ENCODE results near the gene GALNT17. TPM values are rescaled to one million over a fixed set of nuclear protein-coding genes. Genes with fewer than 3 reads are reported as not detected.

The GALNT17 gene
- total RNA-seq, 1 experiment from 2014 or later, result not detected

DNA sequence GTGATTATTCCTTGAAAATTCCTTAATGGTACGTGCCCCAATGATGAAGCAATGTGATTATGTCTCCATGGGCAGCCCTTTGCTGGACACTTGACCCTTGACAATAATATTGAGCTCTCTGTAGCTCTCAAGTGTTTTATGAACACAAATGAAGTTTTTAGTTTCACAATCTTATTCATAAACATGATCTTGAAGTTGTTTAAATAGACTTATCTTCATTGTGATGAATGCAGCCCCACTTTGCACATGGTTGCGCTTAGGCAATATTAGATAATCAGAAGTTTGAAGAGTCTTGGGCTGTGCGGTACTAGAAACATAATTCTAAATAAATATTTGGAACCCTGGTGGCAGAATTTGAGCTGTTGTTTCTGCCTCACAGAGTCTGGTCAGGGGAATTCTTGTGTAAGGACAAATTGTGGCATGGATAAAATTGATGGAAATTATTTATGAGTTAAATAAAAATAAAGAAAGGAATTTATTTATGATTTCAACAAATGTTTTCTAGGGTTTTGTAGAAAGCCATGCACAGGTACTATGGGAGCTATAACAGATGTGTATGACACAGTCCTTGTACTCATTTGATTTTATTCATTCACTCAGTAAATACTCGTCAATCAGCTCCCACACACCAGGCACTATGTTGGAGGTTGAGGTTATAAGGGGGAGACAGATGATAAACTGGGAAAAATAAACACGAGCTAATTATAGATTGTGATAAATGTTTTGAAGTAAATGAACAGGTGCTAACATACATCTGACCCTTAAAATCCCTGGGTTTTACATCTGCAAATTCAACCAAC, 217.9 kb downstream of the GALNT17 start:
- H3K9me3 ChIP-seq (replicated peaks), result no peaks in the 10 kb centered on the region; the same call in 1 of the 2 replicates
- no peak overlapping the region for H3K27ac ChIP-seq
- DNase-seq (ENCODE audit: low read depth in 1 of 2, low spot score in 2 of 2), result no peak
- H3K4me1 ChIP-seq (replicated peaks), result no peaks in the 10 kb centered on the region
- no peak overlapping the region for H3K4me3 ChIP-seq
- no peaks in the 10 kb centered on the region for H3K36me3 ChIP-seq
- no peaks in the 10 kb centered on the region for H3K27me3 ChIP-seq (replicated peaks)

GRCh38 chr7:71350680-71351079, 218.7 kb downstream of the GALNT17 start:
- Histone ChIP-seq H3K27me3 (replicated peaks) (no peaks in the 10 kb centered on the region), H3K9me3 (replicated peaks) (no peaks in the 10 kb centered on the region; the same call in 1 of the 2 replicates), H3K4me1 (replicated peaks) (no peaks in the 10 kb centered on the region), H3K27ac (no peak overlapping the region), H3K4me3 (no peak overlapping the region), H3K36me3 (no peaks in the 10 kb centered on the region)
- no peak for DNase-seq (ENCODE audit: low read depth in 1 of 2, low spot score in 2 of 2)

- H3K9me3 ChIP-seq (replicated peaks), result no peaks in the 10 kb centered on the region; the same call in 1 of the 2 replicates
- no peak for DNase-seq (ENCODE audit: low read depth in 1 of 2, low spot score in 2 of 2)
- no peak overlapping the region for H3K27ac ChIP-seq
- no peaks in the 10 kb centered on the region for H3K36me3 ChIP-seq
- no peaks in the 10 kb centered on the region for H3K27me3 ChIP-seq (replicated peaks)
- H3K4me1 ChIP-seq (replicated peaks), result no peaks in the 10 kb centered on the region
- H3K4me3 ChIP-seq, result no peak overlapping the region
These were observed 222.8 kb downstream of the GALNT17 start for GRCh38 chr7:71354716-71355115.

GRCh38 chr7:71361451-71362032, 229.6 kb downstream of the GALNT17 start:
- no peaks in the 10 kb centered on the region for H3K36me3 ChIP-seq
- H3K4me1 ChIP-seq (replicated peaks), result no peaks in the 10 kb centered on the region
- no peak for DNase-seq (ENCODE audit: low read depth in 1 of 2, low spot score in 2 of 2)
- no peaks in the 10 kb centered on the region; the same call in 1 of the 2 replicates for H3K9me3 ChIP-seq (replicated peaks)
- no peak overlapping the region for H3K27ac ChIP-seq
- no peak overlapping the region for H3K4me3 ChIP-seq
- no peaks in the 10 kb centered on the region for H3K27me3 ChIP-seq (replicated peaks)

DNA sequence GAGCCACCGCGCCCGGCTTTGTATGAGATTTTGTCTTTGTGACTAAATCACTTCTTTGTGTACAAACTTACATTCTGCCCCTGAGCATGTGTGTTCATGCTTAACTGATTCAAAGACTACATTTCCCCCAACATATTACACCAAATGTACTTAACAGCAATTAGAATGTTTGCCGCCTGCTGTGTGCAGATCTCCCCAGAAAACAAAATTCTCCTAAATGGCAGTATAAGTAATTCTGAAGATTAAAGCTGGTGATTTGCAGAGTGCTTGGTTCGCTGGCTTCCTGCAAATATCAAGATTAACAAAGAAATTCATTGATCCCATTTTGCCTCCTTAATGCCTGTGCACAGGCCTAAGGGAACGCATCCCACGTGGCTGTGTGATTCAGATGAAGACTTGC, 230.3 kb downstream of the GALNT17 start:
- no peak overlapping the region for H3K27ac ChIP-seq
- DNase-seq (ENCODE audit: low read depth in 1 of 2, low spot score in 2 of 2), result no peak
- H3K4me3 ChIP-seq, result no peak overlapping the region
- H3K27me3 ChIP-seq (replicated peaks), result no peaks in the 10 kb centered on the region
- no peaks in the 10 kb centered on the region for H3K4me1 ChIP-seq (replicated peaks)
- H3K36me3 ChIP-seq, result no peaks in the 10 kb centered on the region
- H3K9me3 ChIP-seq (replicated peaks), result no peaks in the 10 kb centered on the region; the same call in 1 of the 2 replicates

DNA sequence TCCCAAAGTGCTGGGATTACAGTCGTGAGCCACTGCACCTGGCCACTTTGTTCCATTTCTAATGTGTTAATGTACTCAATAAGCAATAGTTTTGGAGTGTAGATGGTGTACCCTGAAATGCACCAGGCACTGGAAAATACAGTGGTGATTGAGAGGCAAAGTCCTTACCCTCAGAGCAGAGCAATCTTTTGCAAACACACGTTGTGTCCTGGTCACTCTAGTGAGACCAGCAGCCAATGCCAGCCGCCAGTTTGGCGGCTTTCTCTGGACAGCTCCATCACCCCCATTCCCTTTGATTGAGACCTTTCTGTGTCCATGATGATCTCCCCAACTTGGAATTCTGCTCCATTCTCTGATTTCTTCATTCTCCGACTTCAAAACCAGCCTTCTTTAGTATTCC, 231.3 kb downstream of the GALNT17 start:
- Histone ChIP-seq H3K27ac (no peak overlapping the region), H3K4me3 (no peak overlapping the region), H3K36me3 (no peaks in the 10 kb centered on the region), H3K4me1 (replicated peaks) (no peaks in the 10 kb centered on the region), H3K9me3 (replicated peaks) (no peaks in the 10 kb centered on the region; the same call in 1 of the 2 replicates), H3K27me3 (replicated peaks) (no peaks in the 10 kb centered on the region)
- DNase-seq (ENCODE audit: low read depth in 1 of 2, low spot score in 2 of 2), result no peak

DNA sequence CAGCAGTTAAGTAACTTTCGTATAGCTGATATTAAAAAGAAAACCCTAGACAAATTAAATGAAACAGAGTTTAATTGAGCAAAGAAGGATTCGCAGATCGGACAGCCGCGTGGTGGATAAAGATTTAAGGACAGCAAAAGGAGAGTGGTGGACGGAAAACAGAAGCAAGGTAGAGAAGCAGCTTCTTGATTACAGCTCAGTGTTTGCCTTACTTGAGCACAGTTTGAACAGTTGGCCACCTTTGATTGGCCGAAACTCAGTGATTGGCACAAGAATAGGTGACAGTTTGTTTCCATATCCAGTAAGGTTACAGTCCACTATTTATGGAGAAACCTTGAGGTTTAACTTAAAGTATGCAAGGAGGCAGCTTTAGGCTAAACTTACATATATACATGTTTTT, 231.7 kb downstream of the GALNT17 start:
- H3K36me3 ChIP-seq, result no peaks in the 10 kb centered on the region
- no peak overlapping the region for H3K27ac ChIP-seq
- no peak for DNase-seq (ENCODE audit: low read depth in 1 of 2, low spot score in 2 of 2)
- no peak overlapping the region for H3K4me3 ChIP-seq
- no peaks in the 10 kb centered on the region for H3K27me3 ChIP-seq (replicated peaks)
- no peaks in the 10 kb centered on the region; the same call in 1 of the 2 replicates for H3K9me3 ChIP-seq (replicated peaks)
- no peaks in the 10 kb centered on the region for H3K4me1 ChIP-seq (replicated peaks)

DNA sequence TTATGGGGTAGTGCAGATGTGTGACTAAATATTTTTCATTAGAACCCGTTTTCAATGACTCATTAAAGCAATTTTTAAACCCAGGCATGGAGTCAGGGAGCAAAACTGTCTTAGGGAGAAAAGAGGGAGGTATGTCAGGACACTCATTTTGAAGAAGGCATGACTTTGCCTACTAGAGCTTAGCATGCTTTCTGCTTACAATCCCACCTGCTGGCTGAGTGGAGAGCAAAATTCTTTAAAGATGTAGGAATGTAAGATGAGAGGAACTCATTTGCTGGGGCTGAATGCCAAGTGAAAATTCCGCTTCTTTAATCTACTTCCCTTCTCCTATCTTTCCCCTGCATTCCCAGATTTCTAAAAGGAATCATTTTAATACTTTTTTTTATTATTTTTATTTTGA, 232.6 kb downstream of the GALNT17 start:
- DNase-seq (ENCODE audit: low read depth in 1 of 2, low spot score in 2 of 2), result no peak
- Histone ChIP-seq H3K27me3 (replicated peaks) (no peaks in the 10 kb centered on the region), H3K4me1 (replicated peaks) (no peaks in the 10 kb centered on the region), H3K9me3 (replicated peaks) (peaks cover 2% of the 10 kb centered on the region; the same call in 1 of the 2 replicates), H3K27ac (no peak overlapping the region), H3K36me3 (no peaks in the 10 kb centered on the region), H3K4me3 (no peak overlapping the region)

DNA sequence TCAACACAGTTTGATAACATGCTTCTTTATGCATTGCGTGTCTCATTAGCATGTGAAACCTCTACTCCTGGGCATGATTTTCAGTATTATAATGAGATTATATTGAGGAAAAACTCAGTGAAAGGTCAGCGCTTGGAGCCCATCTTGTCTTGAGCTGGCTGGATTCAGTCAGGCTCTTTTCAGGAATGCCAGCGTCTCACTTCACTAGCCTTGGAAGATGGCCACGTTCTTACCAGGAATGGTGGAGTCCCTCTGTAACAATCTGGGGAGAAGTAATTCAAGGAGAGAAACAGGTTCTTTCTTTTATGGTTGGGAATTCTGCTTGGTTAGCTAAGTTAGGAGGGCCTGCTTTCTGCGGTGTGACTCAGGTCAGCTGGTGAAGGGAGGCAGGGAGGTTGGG, 241.0 kb downstream of the GALNT17 start:
- Histone ChIP-seq H3K27me3 (replicated peaks) (no peaks in the 10 kb centered on the region), H3K4me3 (no peak overlapping the region), H3K4me1 (replicated peaks) (no peaks in the 10 kb centered on the region), H3K9me3 (replicated peaks) (peaks cover 5% of the 10 kb centered on the region), H3K27ac (no peak overlapping the region), H3K36me3 (no peaks in the 10 kb centered on the region)
- no peak for DNase-seq (ENCODE audit: low read depth in 1 of 2, low spot score in 2 of 2)

DNA sequence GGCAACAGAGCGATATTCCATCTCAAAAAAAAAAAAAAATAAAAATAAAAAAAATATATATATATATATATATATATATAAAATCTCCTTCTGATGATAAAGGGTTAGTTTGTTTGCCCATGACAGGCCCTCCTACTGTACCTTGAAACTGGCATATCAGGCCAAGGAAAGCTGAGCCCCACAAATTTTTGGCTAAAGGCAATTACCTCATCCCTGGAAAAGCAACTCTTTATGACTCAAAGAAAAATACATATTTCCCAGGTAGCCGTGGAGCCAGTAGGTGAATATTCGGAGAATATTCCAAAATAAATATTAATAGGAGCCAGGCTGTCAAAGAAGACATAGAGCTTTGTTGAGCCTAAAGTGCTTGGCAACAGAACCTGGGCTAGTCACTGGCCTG, 245.1 kb downstream of the GALNT17 start:
- Histone ChIP-seq H3K4me3 (no peak overlapping the region), H3K36me3 (no peaks in the 10 kb centered on the region), H3K4me1 (replicated peaks) (no peaks in the 10 kb centered on the region), H3K9me3 (replicated peaks) (peaks cover 3% of the 10 kb centered on the region), H3K27ac (no peak overlapping the region), H3K27me3 (replicated peaks) (no peaks in the 10 kb centered on the region)
- DNase-seq (ENCODE audit: low read depth in 1 of 2, low spot score in 2 of 2), result no peak

DNA sequence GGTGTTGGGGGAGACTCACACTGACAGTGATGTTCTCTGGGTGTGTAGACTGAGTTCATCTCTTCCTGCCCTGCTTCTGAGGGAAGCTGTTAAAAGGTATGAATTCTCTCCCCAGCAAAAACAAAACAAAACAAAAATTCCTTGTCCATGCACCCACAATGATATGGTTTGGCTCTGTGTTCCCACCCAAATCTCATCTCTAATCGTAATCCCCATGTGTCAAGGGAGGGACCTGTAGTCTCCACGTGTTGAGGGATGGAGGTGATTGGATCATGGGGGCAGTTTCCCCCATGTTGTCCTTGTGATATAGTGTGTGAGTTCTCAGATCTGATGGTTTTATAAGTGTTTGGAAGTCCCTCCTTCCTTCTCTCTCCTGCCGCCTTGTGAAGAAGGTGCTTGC, 245.5 kb downstream of the GALNT17 start:
- Histone ChIP-seq H3K4me3 (no peak overlapping the region), H3K36me3 (no peaks in the 10 kb centered on the region), H3K9me3 (replicated peaks) (no peaks in the 10 kb centered on the region; the same call in none of the 2 replicates), H3K27ac (no peak overlapping the region), H3K27me3 (replicated peaks) (no peaks in the 10 kb centered on the region), H3K4me1 (replicated peaks) (no peaks in the 10 kb centered on the region)
- DNase-seq (ENCODE audit: low read depth in 1 of 2, low spot score in 2 of 2), result no peak

DNA sequence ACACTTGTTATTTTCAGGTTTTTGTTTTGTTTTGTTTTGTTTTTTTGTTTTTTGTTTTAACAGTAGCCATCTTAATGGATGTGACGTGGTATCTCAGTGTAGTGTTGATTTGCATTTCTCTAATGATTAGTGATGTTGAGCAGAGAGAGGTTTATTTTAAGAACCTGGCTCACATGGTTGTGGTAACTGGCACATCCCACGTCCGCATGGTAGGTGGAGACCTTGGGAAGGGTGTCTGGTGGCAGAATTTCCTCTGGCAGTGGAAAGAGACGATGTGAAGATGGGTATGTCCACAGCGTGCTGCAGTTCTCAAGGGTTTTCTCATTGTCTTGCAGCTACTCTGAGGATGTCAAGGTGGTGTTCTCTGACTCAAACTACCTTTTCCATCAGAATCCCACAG, 252.2 kb downstream of the GALNT17 start:
- Histone ChIP-seq H3K27me3 (replicated peaks) (no peaks in the 10 kb centered on the region), H3K36me3 (no peaks in the 10 kb centered on the region), H3K4me3 (no peak overlapping the region), H3K27ac (no peak overlapping the region), H3K9me3 (replicated peaks) (peaks cover 2% of the 10 kb centered on the region), H3K4me1 (replicated peaks) (no peaks in the 10 kb centered on the region)
- DNase-seq (ENCODE audit: low read depth in 1 of 2, low spot score in 2 of 2), result no peak

- Histone ChIP-seq H3K27me3 (replicated peaks) (no peaks in the 10 kb centered on the region), H3K9me3 (replicated peaks) (peaks cover 2% of the 10 kb centered on the region), H3K4me1 (replicated peaks) (no peaks in the 10 kb centered on the region), H3K4me3 (no peak overlapping the region), H3K36me3 (no peaks in the 10 kb centered on the region), H3K27ac (no peak overlapping the region)
- no peak for DNase-seq (ENCODE audit: low read depth in 1 of 2, low spot score in 2 of 2)
These were observed 253.4 kb downstream of the GALNT17 start for GRCh38 chr7:71385330-71385729.

DNA sequence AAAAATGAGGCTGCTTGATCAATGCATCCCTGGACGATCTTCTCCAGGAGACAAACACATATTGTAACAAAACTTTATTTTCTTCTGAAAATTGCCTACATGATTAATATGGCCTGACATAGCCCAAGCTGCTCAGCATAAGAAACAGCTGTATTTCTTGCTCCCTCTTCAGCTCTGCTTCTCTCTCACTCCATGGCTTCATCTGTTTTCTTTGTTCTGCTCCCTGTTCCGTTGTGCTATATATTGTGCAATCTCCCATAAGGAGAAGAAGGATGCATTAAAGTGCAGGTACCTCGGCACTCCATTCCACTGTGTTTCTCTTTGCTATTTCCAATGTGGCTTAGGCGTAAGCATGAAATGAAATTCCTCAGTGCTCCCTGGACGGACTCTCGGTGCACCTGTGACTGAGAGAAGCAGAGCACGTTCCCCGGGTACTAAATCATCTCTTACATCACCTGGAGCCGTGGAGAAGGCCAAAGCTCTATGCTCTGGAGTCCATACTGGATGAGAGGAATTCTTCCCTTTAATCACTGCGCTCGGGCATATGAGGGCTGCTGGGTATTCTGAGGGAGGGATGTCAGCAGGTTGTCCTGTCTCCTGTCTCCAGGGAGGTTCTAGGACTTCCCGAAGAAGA, 254.3 kb downstream of the GALNT17 start:
- no peak for DNase-seq (ENCODE audit: low read depth in 1 of 2, low spot score in 2 of 2)
- H3K9me3 ChIP-seq (replicated peaks), result peaks cover 2% of the 10 kb centered on the region
- no peaks in the 10 kb centered on the region for H3K4me1 ChIP-seq (replicated peaks)
- no peak overlapping the region for H3K27ac ChIP-seq
- no peaks in the 10 kb centered on the region for H3K27me3 ChIP-seq (replicated peaks)
- no peaks in the 10 kb centered on the region for H3K36me3 ChIP-seq
- H3K4me3 ChIP-seq, result no peak overlapping the region

Data from SJSA1 (cell line).